Posterior vena cava (tissue), 2 donors: ENCODE data around the gene KIF19. TPM values are rescaled to one million over a fixed set of nuclear protein-coding genes. Genes with fewer than 3 reads are reported as not detected.

Experiments used
- DNase-seq: peaks from one replicate; pipeline ENCODE4 v3.0.0-alpha.2; 2020; ENCODE audit warnings: low spot score
- intact Hi-C, 2 donors: fragments of 100-400 bp; cut with DNase I; formaldehyde crosslinking; loops; one replicate each; pipeline versions ENCODE4 v1.14.1 to v1.14.2; 2022 to 2023
- total RNA-seq, 2 donors: library from RNA; stranded (reverse); fragmentation: NEBNext Ultra II Directional; extraction: Animal tissue kit (Norgen Biotek cat#: 25700); gene quantifications; one replicate each; pipeline ENCODE4 v1.2.1, GENCODE V29; 2021
- donor health status: DM: yes; HTN: yes; CAD: no.
- donor health status: DM: yes; HTN: yes; CAD: no.

KIF19 gene
- total RNA-seq, 2 donors from 2014 or later: 1.4 to 2.3 TPM

GRCh38 chr17:74355065-74355464 is 29.0 kb downstream of the KIF19 start:
- intact Hi-C loops: no loop called here

GRCh38 chr17:74356646-74357465 is 30.8 kb downstream of the KIF19 start:
- DNase-seq: no peak
- intact Hi-C loops: no loop called here

More at GRCh38 chr17:74355065-74355464, 29.0 kb downstream of the KIF19 start:
- no peak for DNase-seq

GRCh38 chr17:74357466-74357809 is 31.4 kb downstream of the KIF19 start:
- intact Hi-C loops: no loop called here

GRCh38 chr17:74358697-74359096 is 32.7 kb downstream of the KIF19 start:
- DNase-seq: no peak
- intact Hi-C loops: loop anchor here in 1 of 2 donors (2.0 kb wide), 1 partner anchor 46 kb away; no protein-coding TSS in a partner anchor

More at GRCh38 chr17:74357466-74357809, 31.4 kb downstream of the KIF19 start:
- no peak for DNase-seq

GRCh38 chr17:74359916-74360315 is 33.9 kb downstream of the KIF19 start:
- intact Hi-C loops: loop anchor here in 1 of 2 donors (2.0 kb wide), 1 partner anchor 45 kb away; no protein-coding TSS in a partner anchor
- DNase-seq: no peak

DNA sequence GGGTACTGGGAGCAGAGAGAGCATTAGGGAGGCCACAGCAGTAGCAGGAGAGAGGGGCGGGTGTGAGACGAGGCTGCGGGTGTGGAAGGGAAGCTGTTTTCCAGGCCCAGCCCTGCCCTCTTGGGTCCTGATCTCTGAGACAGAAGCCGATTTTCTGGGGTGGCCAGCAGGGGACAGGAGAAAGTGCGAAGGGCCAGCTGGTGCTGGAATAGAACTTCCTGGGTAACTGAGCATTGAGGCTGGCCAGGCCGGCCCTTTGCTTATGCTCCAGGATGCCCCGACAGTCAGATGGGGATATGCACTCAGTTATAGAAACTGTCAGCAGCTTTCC is 34.8 kb downstream of the KIF19 start:
- intact Hi-C loops: no loop called here
- no peak for DNase-seq

GRCh38 chr17:74361230-74362068 is 35.4 kb downstream of the KIF19 start, which contains the start of gene BTBD17:
BTBD17 (minus strand) TSS chr17:74361868; CDS start chr17:74361819, 49 bp downstream.
- intact Hi-C loops: no loop called here
- no peak for DNase-seq

- intact Hi-C loops: no loop called here
- no peak for DNase-seq
These were observed 36.0 kb downstream of the KIF19 start for GRCh38 chr17:74362069-74362405.

DNA sequence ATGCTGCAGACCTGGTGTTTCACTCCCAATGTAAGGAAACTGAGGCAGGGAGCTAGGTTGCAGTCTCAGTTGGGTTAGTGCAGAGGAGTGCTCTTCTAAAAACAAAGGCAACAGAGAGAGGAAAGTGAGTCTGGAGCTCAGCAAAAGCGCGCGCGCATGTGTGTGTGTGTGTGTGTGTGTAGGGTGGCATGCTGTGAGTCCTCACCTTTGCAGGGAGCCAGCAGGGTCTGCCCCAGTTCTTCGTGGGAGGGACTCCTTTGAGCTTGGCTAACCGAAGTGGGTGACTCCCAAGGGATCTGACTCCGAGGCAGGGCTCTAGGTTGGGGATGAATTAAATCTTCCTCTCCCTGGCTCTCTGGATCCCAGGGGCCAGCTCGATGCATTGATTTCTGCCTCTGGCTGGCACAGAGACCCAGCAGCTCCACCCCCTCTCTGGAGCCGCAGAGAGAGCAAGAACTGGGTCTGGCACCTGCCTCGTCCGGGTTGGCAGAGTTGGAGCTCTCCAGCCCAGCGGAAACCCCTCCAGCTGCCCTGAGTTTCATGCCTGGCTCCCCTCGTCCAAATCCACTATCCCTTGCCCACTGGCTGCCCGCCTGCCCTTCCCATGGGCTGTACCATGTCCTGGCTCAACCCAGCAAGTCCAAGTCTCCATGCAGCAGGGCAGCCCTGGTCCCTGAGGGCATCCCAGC is 36.9 kb downstream of the KIF19 start:
- no peak for DNase-seq
- intact Hi-C loops: no loop called here

- no peak for DNase-seq
- intact Hi-C loops: no loop called here
These were observed 41.2 kb downstream of the KIF19 start, which contains the start of gene GPR142 for GRCh38 chr17:74367206-74367605. GPR142 (plus strand) TSS chr17:74367506; CDS start chr17:74369541, 2,035 bp downstream.

- intact Hi-C loops: no loop called here
- peak; percentile 92 for DNase-seq
These were observed 42.5 kb downstream of the KIF19 start for GRCh38 chr17:74368341-74369081.

DNA sequence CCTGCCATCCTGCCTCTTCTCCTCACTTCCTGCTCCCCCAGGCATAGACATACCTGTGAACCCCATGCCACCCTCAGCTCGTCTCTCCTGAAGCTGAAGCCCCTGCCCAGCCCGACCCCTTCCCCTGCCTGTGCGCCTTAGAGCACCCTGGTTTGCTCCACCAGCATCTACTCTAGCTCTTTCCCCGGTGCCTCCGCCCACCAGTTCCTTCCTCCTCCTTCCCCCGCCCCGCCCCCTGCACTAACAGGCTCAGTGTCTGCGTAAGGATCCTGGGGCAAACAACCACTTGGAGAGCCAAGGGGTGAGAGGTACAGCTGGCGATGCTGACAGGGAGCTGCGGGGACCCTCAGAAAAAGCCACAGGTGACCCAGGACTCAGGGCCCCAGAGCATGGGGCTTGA is 43.2 kb downstream of the KIF19 start:
- intact Hi-C loops: no loop called here
- DNase-seq: peak; percentile 90

DNA sequence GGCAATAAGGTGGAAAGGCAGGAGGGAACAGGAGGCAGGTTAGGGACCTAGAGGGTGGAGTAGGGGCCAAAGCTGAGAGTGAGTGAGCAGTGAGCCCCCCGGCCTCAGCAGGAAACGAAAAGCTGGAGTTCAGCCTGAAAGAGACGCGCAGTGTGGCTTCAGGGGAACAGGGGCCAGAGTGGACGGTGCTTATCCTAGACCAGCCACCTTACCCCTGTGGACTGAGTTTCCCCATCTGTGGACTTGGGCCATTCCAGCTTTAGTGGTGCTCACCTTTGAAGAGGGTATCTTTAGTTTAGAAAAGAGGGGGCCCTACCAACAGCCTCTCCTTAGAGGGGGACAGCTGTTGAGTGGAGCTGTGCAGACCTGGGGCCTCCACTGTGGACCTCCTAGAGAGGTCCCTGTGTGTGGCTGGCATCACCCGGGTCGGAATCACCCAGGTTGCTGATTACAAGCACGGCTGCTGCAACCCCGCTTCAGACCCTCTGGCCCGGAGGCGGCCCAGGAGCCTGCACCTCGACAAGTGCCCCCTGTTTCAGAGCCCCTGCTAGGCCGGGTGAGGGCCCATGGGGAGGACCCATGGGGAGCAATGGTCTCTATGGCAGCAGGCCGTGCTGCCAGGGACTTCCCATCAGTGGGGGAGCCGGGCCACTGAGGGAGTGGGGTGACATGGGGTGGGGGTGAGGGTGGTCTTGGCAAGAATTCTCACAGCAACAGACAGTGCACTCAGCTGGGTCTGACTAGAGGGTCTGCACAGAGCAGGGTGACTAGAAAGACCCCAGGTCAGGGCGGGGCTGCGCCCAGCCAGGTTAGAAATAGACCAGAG is 43.9 kb downstream of the KIF19 start:
- no peak for DNase-seq
- intact Hi-C loops: no loop called here

GRCh38 chr17:74371653-74372147 is 45.7 kb downstream of the KIF19 start:
- DNase-seq: no peak
- intact Hi-C loops: no loop called here

GRCh38 chr17:74372426-74372825 is 46.4 kb downstream of the KIF19 start:
- DNase-seq: no peak
- intact Hi-C loops: no loop called here

GRCh38 chr17:74373838-74374606 is 48.0 kb downstream of the KIF19 start:
- intact Hi-C loops: no loop called here
- DNase-seq: no peak

DNA sequence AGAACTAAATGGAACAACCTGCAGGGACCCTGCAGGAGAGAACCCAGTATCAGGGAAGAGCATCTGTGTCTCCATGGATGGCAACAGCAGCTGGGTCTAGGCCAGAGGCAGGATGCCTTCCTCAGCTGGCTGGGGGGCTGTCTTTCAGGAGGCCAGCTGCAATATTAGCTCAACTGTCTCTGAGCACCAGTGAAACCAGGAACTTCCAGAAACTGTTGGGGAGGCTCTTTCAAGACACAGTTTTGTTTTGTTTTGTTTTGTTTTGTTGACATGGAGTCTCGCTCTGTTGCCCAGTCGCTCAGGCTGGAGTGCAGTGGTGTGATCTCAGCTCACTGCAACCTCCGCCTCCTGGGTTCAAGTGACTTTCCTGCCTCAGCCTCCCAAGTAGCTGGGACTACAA is 48.8 kb downstream of the KIF19 start:
- DNase-seq: no peak
- intact Hi-C loops: loop anchor here in 1 of 2 donors (5.0 kb wide), 1 partner anchor 82 kb away; no protein-coding TSS in a partner anchor
